ENCODE data around the gene EVI5L. TPM values are rescaled to one million over a fixed set of nuclear protein-coding genes. Genes with fewer than 3 reads are reported as not detected.

Gene EVI5L
- total RNA-seq, 2 experiments from 2014 or later, result 5.2 to 6.0 TPM

- TF ChIP-seq, protein P1, sequence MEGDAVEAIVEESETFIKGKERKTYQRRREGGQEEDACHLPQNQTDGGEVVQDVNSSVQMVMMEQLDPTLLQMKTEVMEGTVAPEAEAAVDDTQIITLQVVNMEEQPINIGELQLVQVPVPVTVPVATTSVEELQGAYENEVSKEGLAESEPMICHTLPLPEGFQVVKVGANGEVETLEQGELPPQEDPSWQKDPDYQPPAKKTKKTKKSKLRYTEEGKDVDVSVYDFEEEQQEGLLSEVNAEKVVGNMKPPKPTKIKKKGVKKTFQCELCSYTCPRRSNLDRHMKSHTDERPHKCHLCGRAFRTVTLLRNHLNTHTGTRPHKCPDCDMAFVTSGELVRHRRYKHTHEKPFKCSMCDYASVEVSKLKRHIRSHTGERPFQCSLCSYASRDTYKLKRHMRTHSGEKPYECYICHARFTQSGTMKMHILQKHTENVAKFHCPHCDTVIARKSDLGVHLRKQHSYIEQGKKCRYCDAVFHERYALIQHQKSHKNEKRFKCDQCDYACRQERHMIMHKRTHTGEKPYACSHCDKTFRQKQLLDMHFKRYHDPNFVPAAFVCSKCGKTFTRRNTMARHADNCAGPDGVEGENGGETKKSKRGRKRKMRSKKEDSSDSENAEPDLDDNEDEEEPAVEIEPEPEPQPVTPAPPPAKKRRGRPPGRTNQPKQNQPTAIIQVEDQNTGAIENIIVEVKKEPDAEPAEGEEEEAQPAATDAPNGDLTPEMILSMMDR (IDR thresholded peaks at IDR 0.05), result no peak
- Histone ChIP-seq H3K4me3 (ENCODE audit: low read length) (no peak overlapping the region), H3K36me3 (ENCODE audit: insufficient read depth, low read length) (no peaks in the 10 kb centered on the region), H3K27me3 (ENCODE audit: control insufficient read depth in 1 of 2, insufficient read depth in 2 of 2, low read length in 2 of 2) (peaks cover 22 to 27% of the 10 kb centered on the region in 2 experiments), H3K9me3 (ENCODE audit: control insufficient read depth in 1 of 2, insufficient read depth in 1 of 2, low read length in 2 of 2) (peaks cover 0 to 43% of the 10 kb centered on the region in 2 experiments), H3K27ac (ENCODE audit: low read depth in 1 of 2, low read length in 2 of 2) (no peak overlapping the region), H3K4me1 (ENCODE audit: insufficient read depth, low read length) (peaks cover 55% of the 10 kb centered on the region)
- H3K27me3 Mint-ChIP-seq, result peaks cover 34% of the 10 kb centered on the region
- no peaks in the 10 kb centered on the region for H3K36me3 Mint-ChIP-seq (ENCODE audit: low read depth)
- intact Hi-C loops (cut with DNase I, micrococcal nuclease), result loop anchor here in 1 of 2 experiments (2.0 kb wide), 1 partner anchor 29 kb away; the partner anchor contains the start of gene MAP2K7
- ATAC-seq (ENCODE audit: poor library complexity), result no peak
- peak in 1 of 14 experiments; percentile 46 for DNase-seq
- ChIA-PET CTCF (no interaction called here), POLR2A (no interaction called here)
- H3K4me3 Mint-ChIP-seq, result peak overlapping the region; percentile 65
- no peaks in the 10 kb centered on the region for H3K9me3 Mint-ChIP-seq
- H3K4me1 Mint-ChIP-seq (ENCODE audit: low read depth), result peaks cover 32% of the 10 kb centered on the region
- no peak overlapping the region for H3K27ac Mint-ChIP-seq
Observed at GRCh38 chr19:7873304-7874075, 43.5 kb downstream of the EVI5L start.

- no peak within 1 kb of the TSS for H3K27ac Mint-ChIP-seq
- Histone ChIP-seq H3K4me1 (ENCODE audit: insufficient read depth, low read length) (peaks cover 49% of the 10 kb centered on the region), H3K36me3 (ENCODE audit: insufficient read depth, low read length) (no peaks in the 10 kb centered on the region), H3K27ac (ENCODE audit: low read depth in 1 of 2, low read length in 2 of 2) (no peak within 1 kb of the TSS), H3K27me3 (ENCODE audit: control insufficient read depth in 1 of 2, insufficient read depth in 2 of 2, low read length in 2 of 2) (peaks cover 22 to 27% of the 10 kb centered on the region in 2 experiments), H3K9me3 (ENCODE audit: control insufficient read depth in 1 of 2, insufficient read depth in 1 of 2, low read length in 2 of 2) (peaks cover 0 to 43% of the 10 kb centered on the region in 2 experiments), H3K4me3 (ENCODE audit: low read length) (peak within 1 kb of the TSS; percentile 38)
- no peaks in the 10 kb centered on the region for H3K9me3 Mint-ChIP-seq
- TF ChIP-seq, protein P1 (IDR thresholded peaks at IDR 0.05), result no peak
- ChIA-PET POLR2A (interaction anchor here (1.2 kb wide), 1 partner anchor 45 kb away, joined by 4 read pairs; the partner anchor contains the start of gene SNAPC2), CTCF (interaction anchor here (1.4 kb wide), 1 partner anchor 29 kb away, joined by 3 read pairs; the partner anchor contains the start of gene MAP2K7)
- H3K27me3 Mint-ChIP-seq, result peaks cover 34% of the 10 kb centered on the region
- DNase-seq, result peak in 4 of 14 experiments; percentile 26 to 41 (median 35)
- H3K36me3 Mint-ChIP-seq (ENCODE audit: low read depth), result no peaks in the 10 kb centered on the region
- intact Hi-C loops (cut with DNase I, micrococcal nuclease), result no loop called here
- H3K4me3 Mint-ChIP-seq, result peak within 1 kb of the TSS; percentile 65
- no peak for ATAC-seq (ENCODE audit: poor library complexity)
- H3K4me1 Mint-ChIP-seq (ENCODE audit: low read depth), result peaks cover 27% of the 10 kb centered on the region
Observed at GRCh38 chr19:7874076-7874896, 44.3 kb downstream of the EVI5L start, which contains the start of gene PRR36. TSS of gene PRR36 (minus strand) at chr19:7874390. CDS start at chr19:7873689, 701 bp downstream.

- Mint-ChIP-seq H3K27ac (no peak overlapping the region), H3K4me3 (peak overlapping the region; percentile 38), H3K4me1 (ENCODE audit: low read depth) (peaks cover 26% of the 10 kb centered on the region), H3K27me3 (peaks cover 34% of the 10 kb centered on the region), H3K36me3 (ENCODE audit: low read depth) (no peaks in the 10 kb centered on the region), H3K9me3 (no peaks in the 10 kb centered on the region)
- peaks cover 43% of the 10 kb centered on the region for H3K4me1 ChIP-seq (ENCODE audit: insufficient read depth, low read length)
- H3K4me3 ChIP-seq (ENCODE audit: low read length), result peak overlapping the region; percentile 38
- DNase-seq, result peak in 1 of 14 experiments; percentile 21
- no peaks in the 10 kb centered on the region for H3K36me3 ChIP-seq (ENCODE audit: insufficient read depth, low read length)
- H3K27me3 ChIP-seq (ENCODE audit: control insufficient read depth in 1 of 2, insufficient read depth in 2 of 2, low read length in 2 of 2), result peaks cover 22 to 27% of the 10 kb centered on the region in 2 experiments
- ChIA-PET POLR2A (interaction anchor here (0.6 to 1.2 kb wide), 2 partner anchors 45 to 298 kb away, joined by 3 to 4 read pairs; partner anchors contain the start of gene SNAPC2), CTCF (interaction anchor here (1.4 kb wide), 1 partner anchor 29 kb away, joined by 3 read pairs; the partner anchor contains the start of gene MAP2K7)
- TF ChIP-seq, protein P1 (IDR thresholded peaks at IDR 0.05), result no peak
- no peak for ATAC-seq (ENCODE audit: poor library complexity)
- H3K9me3 ChIP-seq (ENCODE audit: control insufficient read depth in 1 of 2, insufficient read depth in 1 of 2, low read length in 2 of 2), result peaks cover 0 to 43% of the 10 kb centered on the region in 2 experiments
- no peak overlapping the region for H3K27ac ChIP-seq (ENCODE audit: low read depth in 1 of 2, low read length in 2 of 2)
- intact Hi-C loops (cut with DNase I, micrococcal nuclease), result no loop called here
Observed at GRCh38 chr19:7874897-7875273, 44.9 kb downstream of the EVI5L start.
